Glutamatergic neuron (in vitro differentiated cells): ENCODE data around the gene GALNT9. TPM values are rescaled to one million over a fixed set of nuclear protein-coding genes. Genes with fewer than 3 reads are reported as not detected.

Experiments
- DNase-seq: peaks from one replicate; pipeline ENCODE4 v3.0.0; 2022
- H3K27ac Mint-ChIP-seq: one replicate; pipeline ENCODE4 v1.8.0; 2020; ENCODE audit warnings: mild to moderate bottlenecking, mixed read lengths, inconsistent platforms; ENCODE audit not compliant: unreplicated experiment
- H3K27me3 Mint-ChIP-seq: one replicate; pipeline ENCODE4 v1.8.0; 2020; ENCODE audit warnings: mild to moderate bottlenecking, moderate library complexity, mixed read lengths, inconsistent platforms; ENCODE audit not compliant: unreplicated experiment
- H3K36me3 Mint-ChIP-seq: one replicate; pipeline ENCODE4 v1.8.0; 2020; ENCODE audit warnings: mild to moderate bottlenecking, mixed read lengths, inconsistent platforms; ENCODE audit not compliant: unreplicated experiment
- H3K4me1 Mint-ChIP-seq: one replicate; pipeline ENCODE4 v1.8.0; 2020; ENCODE audit warnings: mild to moderate bottlenecking, low read depth, mixed read lengths, inconsistent platforms; ENCODE audit not compliant: unreplicated experiment
- H3K4me3 Mint-ChIP-seq: one replicate; pipeline ENCODE4 v1.8.0; 2020; ENCODE audit warnings: mild to moderate bottlenecking, mixed read lengths, inconsistent platforms; ENCODE audit not compliant: unreplicated experiment
- H3K9me3 Mint-ChIP-seq: one replicate; pipeline ENCODE4 v1.8.0; 2020; ENCODE audit warnings: mild to moderate bottlenecking, moderate library complexity, mixed read lengths, inconsistent platforms; ENCODE audit not compliant: unreplicated experiment
- total RNA-seq: library from RNA; stranded (reverse); fragmentation: NEBNext Ultra II Directional; extraction: Animal tissue kit (Norgen Biotek cat#: 25700); gene quantifications from one replicate; pipeline ENCODE4 v1.2.1, GENCODE V29; 2021; ENCODE audit not compliant: unreplicated experiment
- TF ChIP-seq, protein P1 (sequence below): fragments of 200-600 bp; sonication (generic); IDR thresholded peaks from one replicate; pipeline ENCODE4 v1.5.0; 2021; ENCODE audit not compliant: partially characterized antibody, unreplicated experiment

Gene GALNT9
- total RNA-seq, 1 donor from 2014 or later = 13.7 TPM

DNA sequence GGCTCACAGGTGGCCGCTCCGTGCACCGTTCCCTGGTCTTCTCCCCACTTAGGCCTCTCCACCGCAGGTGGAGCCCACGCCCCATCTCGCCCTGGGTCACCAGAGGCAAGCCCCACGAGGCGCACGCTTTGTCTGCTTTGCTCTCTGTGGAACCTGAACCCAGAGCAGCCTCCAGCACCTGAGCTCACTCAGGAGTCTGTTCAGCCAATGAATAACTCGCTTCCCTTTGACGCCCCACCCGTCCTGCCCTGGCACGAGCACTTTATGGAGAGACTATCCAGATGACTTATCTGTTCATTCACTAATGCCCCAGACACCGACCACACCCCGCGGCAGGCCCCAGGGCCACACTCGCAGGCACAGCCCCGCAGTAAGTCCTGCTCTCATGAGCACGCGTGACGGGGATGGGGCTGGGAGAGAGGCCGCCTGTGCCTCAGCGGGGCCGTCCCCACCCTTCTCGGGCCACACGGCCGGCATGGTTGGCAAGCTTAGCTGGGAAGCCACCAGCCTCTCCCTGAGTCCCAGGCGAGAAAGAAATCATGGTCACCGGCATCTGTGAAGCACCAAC is 100.1 kb downstream of the GALNT9 start:
- TF ChIP-seq, protein P1, sequence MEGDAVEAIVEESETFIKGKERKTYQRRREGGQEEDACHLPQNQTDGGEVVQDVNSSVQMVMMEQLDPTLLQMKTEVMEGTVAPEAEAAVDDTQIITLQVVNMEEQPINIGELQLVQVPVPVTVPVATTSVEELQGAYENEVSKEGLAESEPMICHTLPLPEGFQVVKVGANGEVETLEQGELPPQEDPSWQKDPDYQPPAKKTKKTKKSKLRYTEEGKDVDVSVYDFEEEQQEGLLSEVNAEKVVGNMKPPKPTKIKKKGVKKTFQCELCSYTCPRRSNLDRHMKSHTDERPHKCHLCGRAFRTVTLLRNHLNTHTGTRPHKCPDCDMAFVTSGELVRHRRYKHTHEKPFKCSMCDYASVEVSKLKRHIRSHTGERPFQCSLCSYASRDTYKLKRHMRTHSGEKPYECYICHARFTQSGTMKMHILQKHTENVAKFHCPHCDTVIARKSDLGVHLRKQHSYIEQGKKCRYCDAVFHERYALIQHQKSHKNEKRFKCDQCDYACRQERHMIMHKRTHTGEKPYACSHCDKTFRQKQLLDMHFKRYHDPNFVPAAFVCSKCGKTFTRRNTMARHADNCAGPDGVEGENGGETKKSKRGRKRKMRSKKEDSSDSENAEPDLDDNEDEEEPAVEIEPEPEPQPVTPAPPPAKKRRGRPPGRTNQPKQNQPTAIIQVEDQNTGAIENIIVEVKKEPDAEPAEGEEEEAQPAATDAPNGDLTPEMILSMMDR = no peak
- Mint-ChIP-seq H3K27ac (no peak overlapping the region), H3K4me1 (peaks cover 1% of the 10 kb centered on the region), H3K36me3 (no peaks in the 10 kb centered on the region), H3K27me3 (peaks cover 4% of the 10 kb centered on the region), H3K4me3 (peak overlapping the region; percentile 30), H3K9me3 (peaks cover 2% of the 10 kb centered on the region)
- no peak for DNase-seq

DNA sequence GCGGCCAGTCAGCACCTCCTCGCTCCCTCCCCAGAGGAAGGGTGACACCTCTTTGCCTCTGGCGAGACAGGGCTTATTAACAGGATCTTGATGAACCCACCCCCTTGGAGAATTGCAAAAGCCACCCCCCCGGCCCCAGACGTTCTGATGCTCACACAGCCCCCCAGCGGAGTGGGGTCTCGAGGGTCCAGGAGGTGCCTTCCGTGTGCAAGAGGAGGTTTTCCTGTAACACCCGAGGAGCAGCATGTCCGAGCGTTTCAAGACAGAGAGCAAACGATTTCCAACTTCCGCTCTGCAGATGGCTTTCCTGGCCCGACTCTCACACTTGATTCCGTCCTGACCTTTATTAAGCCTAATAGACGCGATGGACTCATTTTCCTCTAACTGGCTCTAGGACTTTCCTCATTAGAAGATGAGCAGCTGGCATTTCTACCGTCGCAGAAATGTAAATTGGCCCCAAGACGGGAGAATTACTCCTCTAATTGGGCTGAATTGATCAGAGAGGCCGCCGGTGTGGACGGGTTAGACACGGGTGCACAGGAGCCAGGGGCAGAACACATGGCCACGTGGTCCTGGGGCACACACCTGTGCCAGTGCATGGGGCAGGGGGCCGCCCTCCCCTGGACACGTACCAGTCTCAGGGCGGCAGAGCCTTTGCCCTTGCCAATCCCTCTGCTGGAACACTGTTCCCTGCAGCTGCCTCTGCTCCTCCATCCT is 100.8 kb downstream of the GALNT9 start:
- DNase-seq = no peak
- H3K4me1 Mint-ChIP-seq = peaks cover 1% of the 10 kb centered on the region
- H3K9me3 Mint-ChIP-seq = peaks cover 2% of the 10 kb centered on the region
- H3K27ac Mint-ChIP-seq = peak overlapping the region; percentile 52
- TF ChIP-seq, protein P1 = no peak
- H3K27me3 Mint-ChIP-seq = peaks cover 4% of the 10 kb centered on the region
- peak overlapping the region; percentile 20 for H3K4me3 Mint-ChIP-seq
- H3K36me3 Mint-ChIP-seq = no peaks in the 10 kb centered on the region

DNA sequence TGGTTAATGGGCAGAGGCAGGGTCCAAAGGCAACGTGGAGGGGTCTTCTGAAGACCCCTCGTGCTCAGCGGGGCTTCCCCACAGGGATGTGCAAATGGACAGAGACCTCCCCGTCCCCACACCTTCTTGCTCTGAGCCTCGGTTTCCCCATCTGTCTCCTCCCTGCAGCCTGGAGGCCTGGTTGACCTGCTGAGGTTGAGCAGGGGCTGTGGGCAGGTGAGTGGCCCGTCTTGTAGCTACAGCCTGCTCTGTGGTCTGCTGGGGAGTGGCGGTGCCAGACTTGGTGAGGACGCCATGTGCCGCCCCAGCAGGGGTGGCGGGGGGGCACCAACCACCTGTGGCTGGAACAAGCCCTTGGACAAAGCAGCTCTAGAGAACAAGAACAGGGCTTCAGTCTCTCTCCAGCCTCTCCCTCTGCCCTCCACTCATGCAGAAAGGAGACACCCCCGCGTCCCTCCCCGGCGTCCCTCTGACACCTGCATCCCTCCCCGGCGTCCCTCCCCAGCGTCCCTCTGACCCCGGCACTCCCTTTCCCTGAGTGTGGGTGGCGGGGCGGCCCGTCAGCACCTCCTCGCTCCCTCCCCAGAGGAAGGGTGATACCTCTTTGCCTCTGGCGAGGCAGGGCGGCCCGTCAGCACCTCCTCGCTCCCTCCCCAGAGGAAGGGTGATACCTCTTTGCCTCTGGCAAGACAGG is 101.5 kb downstream of the GALNT9 start:
- Mint-ChIP-seq H3K27me3 (peaks cover 4% of the 10 kb centered on the region), H3K27ac (no peak overlapping the region), H3K4me1 (peaks cover 1% of the 10 kb centered on the region), H3K36me3 (no peaks in the 10 kb centered on the region), H3K4me3 (no peak overlapping the region), H3K9me3 (peaks cover 2% of the 10 kb centered on the region)
- TF ChIP-seq, protein P1 = no peak
- DNase-seq = no peak

DNA sequence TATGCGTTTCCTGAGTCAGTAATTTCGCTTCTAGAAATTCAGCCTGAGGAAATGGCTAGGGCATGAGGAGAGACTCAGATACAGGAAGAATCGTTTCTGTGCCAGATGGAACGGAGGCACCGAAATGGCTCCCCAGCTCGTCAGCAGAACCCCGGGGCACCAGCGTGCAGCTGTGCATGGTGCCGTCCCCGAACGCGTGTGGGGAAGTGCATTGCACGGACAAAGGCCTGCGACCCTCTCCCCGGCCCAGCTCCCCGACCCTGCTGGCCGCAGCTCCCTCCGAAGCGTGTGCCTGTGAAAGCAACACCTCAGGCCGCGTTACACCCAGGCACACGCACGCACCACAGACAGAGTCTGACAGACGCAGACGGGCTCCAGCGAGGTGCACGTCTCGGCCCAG is 102.3 kb downstream of the GALNT9 start:
- no peak for DNase-seq
- H3K27ac Mint-ChIP-seq = no peak overlapping the region
- H3K4me1 Mint-ChIP-seq = peaks cover 1% of the 10 kb centered on the region
- TF ChIP-seq, protein P1 = no peak
- H3K27me3 Mint-ChIP-seq = peaks cover 4% of the 10 kb centered on the region
- H3K4me3 Mint-ChIP-seq = no peak overlapping the region
- H3K36me3 Mint-ChIP-seq = no peaks in the 10 kb centered on the region
- H3K9me3 Mint-ChIP-seq = peaks cover 2% of the 10 kb centered on the region

DNA sequence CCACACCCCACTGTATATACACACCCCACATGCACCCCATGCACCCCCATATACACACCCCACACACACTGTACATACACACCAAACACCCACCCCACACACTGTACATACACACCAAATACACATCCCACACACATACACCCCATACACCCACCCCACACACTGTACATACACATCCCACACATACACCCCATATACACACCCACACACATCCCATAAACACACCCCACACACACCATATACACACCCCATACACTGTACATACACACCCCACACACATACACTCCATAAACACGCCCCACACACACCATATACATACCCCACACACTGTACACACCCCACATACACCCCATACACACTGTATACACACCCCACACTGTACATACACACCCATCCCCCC is 102.8 kb downstream of the GALNT9 start:
- H3K4me1 Mint-ChIP-seq = peaks cover 3% of the 10 kb centered on the region
- no peak for DNase-seq
- no peaks in the 10 kb centered on the region for H3K36me3 Mint-ChIP-seq
- TF ChIP-seq, protein P1 = no peak
- H3K9me3 Mint-ChIP-seq = peaks cover 2% of the 10 kb centered on the region
- peaks cover 4% of the 10 kb centered on the region for H3K27me3 Mint-ChIP-seq
- no peak overlapping the region for H3K4me3 Mint-ChIP-seq
- no peak overlapping the region for H3K27ac Mint-ChIP-seq
